WTC11 (cell line): ENCODE measurements around the gene VPS4A. TPM values are rescaled to one million over a fixed set of nuclear protein-coding genes. Genes with fewer than 3 reads are reported as not detected.

Experiments
- ATAC-seq: fragments of 200-7000 bp; cut with Tn5 transposase; 2 replicates; pipeline ENCODE4 v1.10.0; 2021; ENCODE audit warnings: mild to moderate bottlenecking, moderate library complexity
- CTCF ChIA-PET: fragments of 300-600 bp; sonication (Branson Sonifier 250); formaldehyde crosslinking; loops from one replicate; lab custom pipeline; 2021; ENCODE audit warnings: antibody characterized with exemption; lab: Charles Lee
- POLR2A ChIA-PET: fragments of 350-600 bp; sonication (Branson Sonifier 250); formaldehyde crosslinking; loops from one replicate; lab custom pipeline; 2021; ENCODE audit warnings: antibody characterized with exemption; lab: Charles Lee
- DNase-seq: peaks from one replicate; pipeline ENCODE4 v3.0.0; 2021; ENCODE audit warnings: low spot score
- H3K27ac Mint-ChIP-seq: 2 replicates; pipeline ENCODE4 v1.8.0; 2021; ENCODE audit warnings: mixed read lengths
- H3K27me3 Mint-ChIP-seq: 2 replicates; pipeline ENCODE4 v1.8.0; 2021; ENCODE audit warnings: low read depth, mild to moderate bottlenecking, moderate library complexity, mixed read lengths
- H3K36me3 Mint-ChIP-seq: 2 replicates; pipeline ENCODE4 v1.8.0; 2021; ENCODE audit warnings: mixed read lengths
- H3K4me1 Mint-ChIP-seq: 2 replicates; pipeline ENCODE4 v1.8.0; 2022; ENCODE audit warnings: mixed read lengths
- H3K4me3 Mint-ChIP-seq: 2 replicates; pipeline ENCODE4 v1.8.0; 2021; ENCODE audit warnings: mild to moderate bottlenecking, moderate library complexity, mixed read lengths
- H3K9me3 Mint-ChIP-seq: 2 replicates; pipeline ENCODE4 v1.8.0; 2021; ENCODE audit warnings: mixed read lengths
- ARID4B ChIP-seq: sonication (generic); formaldehyde crosslinking; IDR thresholded peaks from 2 replicates; pipeline ENCODE4 v1.8.0; 2023; ENCODE audit warnings: missing genetic modification reagents, mild to moderate bottlenecking, borderline replicate concordance
- CDX4 ChIP-seq: fragments of 250-450 bp; sonication (Bioruptor Pico); IDR thresholded peaks from 2 replicates; pipeline ENCODE4 v1.9.0; 2021; ENCODE audit warnings: moderate library complexity, mild to moderate bottlenecking, inconsistent platforms, borderline replicate concordance
- CREM ChIP-seq: sonication (generic); formaldehyde crosslinking; IDR thresholded peaks from 2 replicates; pipeline ENCODE4 v1.8.1; 2022; ENCODE audit warnings: mild to moderate bottlenecking, missing genetic modification reagents, moderate library complexity
- FOXP1 ChIP-seq: sonication (generic); formaldehyde crosslinking; IDR thresholded peaks from 2 replicates; pipeline ENCODE4 v1.8.0; 2022; ENCODE audit warnings: missing genetic modification reagents, mild to moderate bottlenecking, moderate library complexity, borderline replicate concordance
- GABPB1 ChIP-seq: sonication (generic); formaldehyde crosslinking; IDR thresholded peaks from 2 replicates; pipeline ENCODE4 v1.8.1; 2023; ENCODE audit warnings: mild to moderate bottlenecking, missing genetic modification reagents
- HMGXB4 ChIP-seq: sonication (generic); formaldehyde crosslinking; IDR thresholded peaks from 2 replicates; pipeline ENCODE4 v1.8.1; 2023; ENCODE audit warnings: mild to moderate bottlenecking, moderate library complexity, missing genetic modification reagents
- KAT7 ChIP-seq: sonication (generic); formaldehyde crosslinking; IDR thresholded peaks from 2 replicates; pipeline ENCODE4 v1.8.1; 2023; ENCODE audit warnings: missing genetic modification reagents, mild to moderate bottlenecking, borderline replicate concordance
- RELA ChIP-seq: sonication (generic); formaldehyde crosslinking; IDR thresholded peaks from 2 replicates; pipeline ENCODE4 v1.8.1; 2022; ENCODE audit warnings: missing genetic modification reagents, mild to moderate bottlenecking, borderline replicate concordance
- TP53 ChIP-seq: sonication (generic); formaldehyde crosslinking; IDR thresholded peaks from 2 replicates; pipeline ENCODE4 v1.8.1; 2023; ENCODE audit warnings: mild to moderate bottlenecking, missing genetic modification reagents
- USF2 ChIP-seq: sonication (generic); formaldehyde crosslinking; IDR thresholded peaks from 2 replicates; pipeline ENCODE4 v1.8.1; 2023; ENCODE audit warnings: mild to moderate bottlenecking, missing genetic modification reagents, moderate library complexity
- ZNF263 ChIP-seq: sonication (generic); formaldehyde crosslinking; IDR thresholded peaks from 2 replicates; pipeline ENCODE4 v1.8.1; 2022; ENCODE audit warnings: low read depth, mild to moderate bottlenecking, moderate library complexity, missing genetic modification reagents
- ZNF281 ChIP-seq: sonication (generic); formaldehyde crosslinking; IDR thresholded peaks from 2 replicates; pipeline ENCODE4 v1.8.0; 2023; ENCODE audit warnings: mild to moderate bottlenecking, missing genetic modification reagents
- ZNF512 ChIP-seq: sonication (generic); formaldehyde crosslinking; IDR thresholded peaks from 2 replicates; pipeline ENCODE4 v1.8.1; 2022; ENCODE audit warnings: missing genetic modification reagents, borderline replicate concordance
- total RNA-seq: library from RNA; stranded (reverse); gene quantifications from 3 replicates; pipeline ENCODE4 v1.2.3, GENCODE V29; 2021
- TF ChIP-seq, protein P1 (sequence below): sonication (generic); formaldehyde crosslinking; IDR thresholded peaks from 2 replicates; pipeline ENCODE4 v1.8.1; 2022; ENCODE audit warnings: mild to moderate bottlenecking, moderate library complexity, missing genetic modification reagents
- TF ChIP-seq, protein P2 (sequence below): sonication (generic); formaldehyde crosslinking; IDR thresholded peaks from 2 replicates; pipeline ENCODE4 v1.8.0; 2022; ENCODE audit warnings: mild to moderate bottlenecking, missing genetic modification reagents

The VPS4A gene
- total RNA-seq, 1 experiment from 2014 or later = 28.3 TPM

GRCh38 chr16:69311533-69312387 is 610 bp downstream of the VPS4A start:
- ATAC-seq = peak; percentile 43
- peak; percentile 44 for DNase-seq
- Mint-ChIP-seq H3K27me3 (no peaks in the 10 kb centered on the region), H3K4me1 (peaks cover 9% of the 10 kb centered on the region), H3K36me3 (peaks cover 11% of the 10 kb centered on the region; the same call in 1 of the 2 replicates), H3K4me3 (peak overlapping the region; percentile 96), H3K27ac (peak overlapping the region; percentile 78), H3K9me3 (no peaks in the 10 kb centered on the region)
- TF ChIP-seq ZNF281 (CRISPR knock-in tag) = no peak
- no peak for TF ChIP-seq CDX4
- 0 out of 2 replicates have a peak, but pooled peaks have one; percentile 5 for TF ChIP-seq GABPB1 (CRISPR knock-in tag)
- TF ChIP-seq HMGXB4 (CRISPR knock-in tag) = peak; percentile 76; the same call in 1 of the 2 replicates
- TF ChIP-seq CREM (CRISPR knock-in tag) = 0 out of 2 replicates have a peak, but pooled peaks have one; percentile 10
- TF ChIP-seq, protein P1, sequence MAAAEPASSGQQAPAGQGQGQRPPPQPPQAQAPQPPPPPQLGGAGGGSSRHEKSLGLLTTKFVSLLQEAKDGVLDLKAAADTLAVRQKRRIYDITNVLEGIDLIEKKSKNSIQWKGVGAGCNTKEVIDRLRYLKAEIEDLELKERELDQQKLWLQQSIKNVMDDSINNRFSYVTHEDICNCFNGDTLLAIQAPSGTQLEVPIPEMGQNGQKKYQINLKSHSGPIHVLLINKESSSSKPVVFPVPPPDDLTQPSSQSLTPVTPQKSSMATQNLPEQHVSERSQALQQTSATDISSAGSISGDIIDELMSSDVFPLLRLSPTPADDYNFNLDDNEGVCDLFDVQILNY = peak; percentile 28; the same call in 1 of the 2 replicates
- TF ChIP-seq, protein P2, sequence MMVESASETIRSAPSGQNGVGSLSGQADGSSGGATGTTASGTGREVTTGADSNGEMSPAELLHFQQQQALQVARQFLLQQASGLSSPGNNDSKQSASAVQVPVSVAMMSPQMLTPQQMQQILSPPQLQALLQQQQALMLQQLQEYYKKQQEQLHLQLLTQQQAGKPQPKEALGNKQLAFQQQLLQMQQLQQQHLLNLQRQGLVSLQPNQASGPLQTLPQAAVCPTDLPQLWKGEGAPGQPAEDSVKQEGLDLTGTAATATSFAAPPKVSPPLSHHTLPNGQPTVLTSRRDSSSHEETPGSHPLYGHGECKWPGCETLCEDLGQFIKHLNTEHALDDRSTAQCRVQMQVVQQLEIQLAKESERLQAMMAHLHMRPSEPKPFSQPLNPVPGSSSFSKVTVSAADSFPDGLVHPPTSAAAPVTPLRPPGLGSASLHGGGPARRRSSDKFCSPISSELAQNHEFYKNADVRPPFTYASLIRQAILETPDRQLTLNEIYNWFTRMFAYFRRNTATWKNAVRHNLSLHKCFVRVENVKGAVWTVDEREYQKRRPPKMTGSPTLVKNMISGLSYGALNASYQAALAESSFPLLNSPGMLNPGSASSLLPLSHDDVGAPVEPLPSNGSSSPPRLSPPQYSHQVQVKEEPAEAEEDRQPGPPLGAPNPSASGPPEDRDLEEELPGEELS (CRISPR knock-in tag) = peak; percentile 2; the same call in 1 of the 2 replicates
- TF ChIP-seq RELA (CRISPR knock-in tag) = 0 out of 2 replicates have a peak, but pooled peaks have one; percentile 49
- TF ChIP-seq ARID4B (CRISPR knock-in tag) = peak; percentile 78; the same call in 1 of the 2 replicates
- 0 out of 2 replicates have a peak, but pooled peaks have one; percentile 33 for TF ChIP-seq USF2 (CRISPR knock-in tag)
- TF ChIP-seq ZNF263 (CRISPR knock-in tag) = 0 out of 2 replicates have a peak, but pooled peaks have one; percentile 8
- peak; percentile 77; the same call in 1 of the 2 replicates for TF ChIP-seq FOXP1
- no peak for TF ChIP-seq ZNF512 (CRISPR knock-in tag)
- no peak; the same call in 1 of the 2 replicates for TF ChIP-seq KAT7 (CRISPR knock-in tag)
- TF ChIP-seq TP53 (CRISPR knock-in tag) = peak; percentile 74; the same call in 1 of the 2 replicates
- CTCF ChIA-PET = interaction anchor here (1.1 to 2.2 kb wide), 3 partner anchors 12 to 162 kb away, joined by 3 to 7 read pairs (median 6); no protein-coding TSS in a partner anchor
- POLR2A ChIA-PET = no interaction called here
